T-cell (primary cell): ENCODE results near the gene MORN3. TPM values are rescaled to one million over a fixed set of nuclear protein-coding genes. Genes with fewer than 3 reads are reported as not detected.

Source experiments
- ATAC-seq, 4 experiments: fragments of 200-7000 bp in 3 of 4; fragments of 150-1000 bp in 1 of 4; cut with Tn5 transposase; replicated peaks in 1 of 4; 1 replicate in 3 of 4; 2 replicates in 1 of 4; pipeline ENCODE4 v1.10.0; 2021; ENCODE audit warnings: moderate library complexity in 3 of 4, mild to moderate bottlenecking in 2 of 4, moderate number of reproducible peaks in 1 of 4
- CTCF ChIA-PET, 2 donors: fragments of 300-600 bp; sonication (Branson Sonifier 250); formaldehyde crosslinking; loops; one replicate each; lab custom pipeline; 2022; ENCODE audit warnings: antibody characterized with exemption in 2 of 2; lab: Charles Lee
- POLR2A ChIA-PET, 2 donors: fragments of 300-600 bp; sonication (Branson Sonifier 250); formaldehyde crosslinking; loops; one replicate each; lab custom pipeline; 2022; ENCODE audit warnings: antibody characterized with exemption in 2 of 2; lab: Charles Lee
- DNase-seq, 35 experiments: peaks; one replicate each; pipeline versions ENCODE4 v3.0.0 to v3.0.0-alpha.2; 2013 to 2023
- H3K27ac ChIP-seq: one replicate; pipeline ENCODE4 v1.5.1; 2013; ENCODE audit warnings: low read length
- H3K27me3 ChIP-seq, 2 experiments: replicated peaks in 1 of 2; 1 replicate in 1 of 2; 2 replicates in 1 of 2; pipeline versions ENCODE4 v1.6.1 to v1.7.0; 2013; ENCODE audit warnings: low read length in 1 of 2, mixed read lengths in 1 of 2; ENCODE audit not compliant: control insufficient read depth in 2 of 2, insufficient read depth in 2 of 2; ENCODE audit errors: extremely low read depth in 1 of 2
- H3K36me3 ChIP-seq, 2 donors: 1 replicate in 1 of 2; 2 replicates in 1 of 2; pipeline versions ENCODE4 v1.6.1 to v1.7.0; 2013; ENCODE audit warnings: low read length in 1 of 2; ENCODE audit not compliant: control insufficient read depth in 2 of 2, insufficient read depth in 1 of 2; ENCODE audit errors: extremely low read depth in 1 of 2
- H3K4me1 ChIP-seq, 2 experiments: 1 replicate in 1 of 2; 2 replicates in 1 of 2; pipeline versions ENCODE4 v1.6.1 to v1.7.0; 2013; ENCODE audit warnings: low read length in 2 of 2, mixed read lengths in 1 of 2; ENCODE audit not compliant: insufficient read depth in 2 of 2, control insufficient read depth in 1 of 2; ENCODE audit errors: extremely low read depth in 1 of 2
- H3K4me3 ChIP-seq, 2 donors: 1 replicate in 1 of 2; 2 replicates in 1 of 2; pipeline versions ENCODE4 v1.5.1 to v1.7.0; 2013; ENCODE audit warnings: mild to moderate bottlenecking in 2 of 2, low read length in 1 of 2, moderate library complexity in 1 of 2; ENCODE audit not compliant: control insufficient read depth in 1 of 2; ENCODE audit errors: extremely low read depth in 1 of 2
- H3K9me3 ChIP-seq: 2 replicates; pipeline ENCODE4 v1.7.0; 2013
- H3K27ac Mint-ChIP-seq, 2 donors: one replicate each; pipeline ENCODE4 v1.8.0; 2020 to 2021; ENCODE audit warnings: mild to moderate bottlenecking in 2 of 2, mixed read lengths in 2 of 2
- H3K27me3 Mint-ChIP-seq, 2 donors: one replicate each; pipeline ENCODE4 v1.8.0; 2021 to 2022; ENCODE audit warnings: mixed read lengths in 2 of 2
- H3K36me3 Mint-ChIP-seq: one replicate; pipeline ENCODE4 v1.8.0; 2021; ENCODE audit warnings: mixed read lengths
- H3K4me1 Mint-ChIP-seq, 3 donors: one replicate each; pipeline ENCODE4 v1.8.0; 2020 to 2022; ENCODE audit warnings: mixed read lengths in 3 of 3, mild to moderate bottlenecking in 1 of 3
- H3K4me3 Mint-ChIP-seq, 3 donors: one replicate each; pipeline ENCODE4 v1.8.0; 2020 to 2022; ENCODE audit warnings: mild to moderate bottlenecking in 3 of 3, mixed read lengths in 3 of 3, moderate library complexity in 3 of 3
- H3K9me3 Mint-ChIP-seq, 3 donors: one replicate each; pipeline ENCODE4 v1.8.0; 2020 to 2022; ENCODE audit warnings: mixed read lengths in 3 of 3
- WGBS: methylation state at CpG from one replicate; pipeline ENCODE4 v1.1.5; 2013; ENCODE audit warnings: missing lambda C conversion rate; ENCODE audit not compliant: insufficient coverage; 5-methylcytosine and 5-hydroxymethylcytosine counted together
- total RNA-seq, 35 experiments: library from RNA in 6 of 35; stranded (reverse) in 6 of 35; fragments of 120-200 nt in 1 of 35; gene quantifications; one replicate each; pipeline versions ENCODE4 v1.2.1 to v1.2.4 and lab custom pipeline; 2013 to 2026

MORN3 gene
- total RNA-seq, 5 donors from 2014 or later (not counting 1 experiment from before 2014, with no cell fraction given): 3.9 to 17.6 (median 8.3) TPM

- H3K4me3 ChIP-seq: no peak overlapping the region
- no peaks in the 10 kb centered on the region for H3K9me3 ChIP-seq
- Mint-ChIP-seq H3K27ac (peak overlapping the region; percentile 31 to 48), H3K4me3 (no peak overlapping the region), H3K9me3 (no peaks in the 10 kb centered on the region), H3K4me1 (peaks cover 6 to 7% (median 7%) of the 10 kb centered on the region in 3 donors), H3K36me3 (no peaks in the 10 kb centered on the region), H3K27me3 (no peaks in the 10 kb centered on the region)
- no peaks in the 10 kb centered on the region for H3K36me3 ChIP-seq
- H3K27ac ChIP-seq: no peak overlapping the region
- peaks cover 0 to 13% of the 10 kb centered on the region in 2 experiments for H3K4me1 ChIP-seq
- ATAC-seq (no peak), DNase-seq (no peak)
- no peaks in the 10 kb centered on the region for H3K27me3 ChIP-seq
- POLR2A ChIA-PET: interaction anchor here in 1 of 2 donors (0.5 to 0.6 kb wide), 2 partner anchors 150 to 233 kb away, joined by 3 to 4 read pairs; no protein-coding TSS in a partner anchor
- 50% methylated on average over 2 of the region's 11 CpGs for WGBS
- CTCF ChIA-PET: interaction anchor here (0.6 to 0.8 kb wide), 4 partner anchors 32 to 115 kb away, joined by 3 to 6 read pairs (median 4); no protein-coding TSS in a partner anchor
These were observed 59.0 kb downstream of the MORN3 start for GRCh38 chr12:121610239-121611149.

- Histone ChIP-seq H3K36me3 (no peaks in the 10 kb centered on the region), H3K4me1 (peaks cover 0 to 3% of the 10 kb centered on the region in 2 experiments), H3K27ac (no peak overlapping the region), H3K4me3 (no peak overlapping the region), H3K27me3 (no peaks in the 10 kb centered on the region), H3K9me3 (no peaks in the 10 kb centered on the region)
- POLR2A ChIA-PET: interaction anchor here in 1 of 2 donors (0.7 kb wide), 1 partner anchor 9 kb away, joined by 5 read pairs; no protein-coding TSS in a partner anchor
- H3K27ac Mint-ChIP-seq: no peak overlapping the region
- CTCF ChIA-PET: no interaction called here
- DNase-seq (no peak), ATAC-seq (no peak)
- H3K27me3 Mint-ChIP-seq: no peaks in the 10 kb centered on the region
- no peaks in the 10 kb centered on the region for H3K36me3 Mint-ChIP-seq
- 76% methylated on average over 3 of the region's 6 CpGs for WGBS
- H3K4me3 Mint-ChIP-seq: no peak overlapping the region
- H3K9me3 Mint-ChIP-seq: no peaks in the 10 kb centered on the region
- H3K4me1 Mint-ChIP-seq: peaks cover 0 to 6% (median 0%) of the 10 kb centered on the region in 3 donors
These were observed 61.2 kb downstream of the MORN3 start for GRCh38 chr12:121608301-121608700.

GRCh38 chr12:121603581-121603980, 65.9 kb downstream of the MORN3 start:
- Histone ChIP-seq H3K27me3 (no peaks in the 10 kb centered on the region), H3K4me3 (no peak overlapping the region), H3K27ac (no peak overlapping the region), H3K9me3 (no peaks in the 10 kb centered on the region), H3K36me3 (no peaks in the 10 kb centered on the region), H3K4me1 (peaks cover 0 to 2% of the 10 kb centered on the region in 2 experiments)
- Mint-ChIP-seq H3K4me1 (peaks cover 5 to 9% (median 6%) of the 10 kb centered on the region in 3 donors), H3K9me3 (no peaks in the 10 kb centered on the region), H3K27me3 (no peaks in the 10 kb centered on the region), H3K4me3 (no peak overlapping the region), H3K36me3 (no peaks in the 10 kb centered on the region), H3K27ac (no peak overlapping the region)
- POLR2A ChIA-PET: no interaction called here
- 94% methylated on average over 3 of the region's 6 CpGs for WGBS
- CTCF ChIA-PET: no interaction called here
- ATAC-seq: no peak
- DNase-seq: no peak

- peaks cover 5 to 11% (median 6%) of the 10 kb centered on the region in 3 donors for H3K4me1 Mint-ChIP-seq
- no peak overlapping the region for H3K27ac Mint-ChIP-seq
- DNase-seq (no peak), ATAC-seq (no peak)
- H3K9me3 Mint-ChIP-seq: no peaks in the 10 kb centered on the region
- Histone ChIP-seq H3K27me3 (no peaks in the 10 kb centered on the region), H3K27ac (no peak overlapping the region), H3K9me3 (no peaks in the 10 kb centered on the region), H3K36me3 (no peaks in the 10 kb centered on the region), H3K4me3 (no peak overlapping the region), H3K4me1 (peaks cover 0 to 2% of the 10 kb centered on the region in 2 experiments)
- no peaks in the 10 kb centered on the region for H3K36me3 Mint-ChIP-seq
- no peak overlapping the region for H3K4me3 Mint-ChIP-seq
- no peaks in the 10 kb centered on the region for H3K27me3 Mint-ChIP-seq
- 100% methylated on average over 1 of the region's 6 CpGs for WGBS
- CTCF ChIA-PET: interaction anchor here in 1 of 2 donors (0.7 kb wide), 1 partner anchor 120 kb away, joined by 3 read pairs; no protein-coding TSS in a partner anchor
- POLR2A ChIA-PET: no interaction called here
These were observed 66.7 kb downstream of the MORN3 start for GRCh38 chr12:121602766-121603165.

GRCh38 chr12:121600702-121601336, 68.6 kb downstream of the MORN3 start:
- peaks cover 5 to 11% (median 6%) of the 10 kb centered on the region in 3 donors for H3K4me1 Mint-ChIP-seq
- H3K9me3 Mint-ChIP-seq: no peaks in the 10 kb centered on the region
- Histone ChIP-seq H3K27me3 (no peaks in the 10 kb centered on the region), H3K4me3 (no peak overlapping the region), H3K27ac (no peak overlapping the region), H3K4me1 (peaks cover 0 to 2% of the 10 kb centered on the region in 2 experiments), H3K36me3 (no peaks in the 10 kb centered on the region), H3K9me3 (no peaks in the 10 kb centered on the region)
- ChIA-PET POLR2A (no interaction called here), CTCF (interaction anchor here in 1 of 2 donors (0.9 kb wide), 1 partner anchor 12 kb away, joined by 5 read pairs; no protein-coding TSS in a partner anchor)
- H3K27ac Mint-ChIP-seq: no peak overlapping the region
- H3K4me3 Mint-ChIP-seq: no peak overlapping the region
- DNase-seq (no peak), ATAC-seq (no peak)
- 94% methylated on average over 5 of the region's 6 CpGs for WGBS
- no peaks in the 10 kb centered on the region for H3K27me3 Mint-ChIP-seq
- peaks cover under 1% of the 10 kb centered on the region for H3K36me3 Mint-ChIP-seq
